GM12878 (cell line): ENCODE data around the gene LDLRAD3.

Source experiments
- CTCF ChIP-seq, 3 experiments: IDR thresholded peaks in 2 of 3; conservative IDR thresholded peaks in 1 of 3; 2 replicates each; pipeline ENCODE4 v1.5.1; 2011; ENCODE audit warnings: low read depth in 3 of 3, low read length in 3 of 3, mild to moderate bottlenecking in 3 of 3, control low read depth in 2 of 3, moderate library complexity in 2 of 3, inconsistent platforms in 1 of 3, mixed read lengths in 1 of 3; ENCODE audit not compliant: control insufficient read depth in 2 of 3, insufficient read depth in 1 of 3; ENCODE audit errors: extremely low read depth in 1 of 3
- E4F1 ChIP-seq: fragments of 450-650 bp; IDR thresholded peaks from 2 replicates; pipeline ENCODE4 v1.6.1; 2018; ENCODE audit warnings: borderline replicate concordance, mild to moderate bottlenecking; ENCODE audit not compliant: partially characterized antibody
- EP300 ChIP-seq, 2 experiments: fragments of 150-350 bp in 1 of 2; IDR thresholded peaks; 2 replicates each; pipeline ENCODE4 v1.6.1; 2011 to 2012; ENCODE audit warnings: low read depth in 2 of 2, low read length in 2 of 2, borderline replicate concordance in 1 of 2, improper control_type of control experiment in 1 of 2, inconsistent platforms in 1 of 2; ENCODE audit not compliant: control insufficient read depth in 1 of 2
- JUND ChIP-seq: IDR thresholded peaks from 2 replicates; pipeline ENCODE4 v1.6.1; 2012; ENCODE audit warnings: low read depth, mild to moderate bottlenecking, low read length, improper control_type of control experiment, moderate library complexity
- NR2C2 ChIP-seq: IDR thresholded peaks from 2 replicates; pipeline ENCODE4 v1.6.1; 2011; ENCODE audit warnings: borderline replicate concordance, low read depth; ENCODE audit not compliant: control insufficient read depth, insufficient read length
- NRF1 ChIP-seq: conservative IDR thresholded peaks from 2 replicates; pipeline ENCODE4 v1.6.1; 2011; ENCODE audit warnings: mild to moderate bottlenecking, low read depth, low read length, improper control_type of control experiment
- RCOR1 ChIP-seq: conservative IDR thresholded peaks from 2 replicates; pipeline ENCODE4 v1.6.1; 2012; ENCODE audit warnings: low read depth, low read length, improper control_type of control experiment
- SP1 ChIP-seq: IDR thresholded peaks from one replicate; pipeline ENCODE4 v1.6.1; 2011; ENCODE audit warnings: low read depth, low read length
- TAF1 ChIP-seq: IDR thresholded peaks from 2 replicates; pipeline ENCODE4 v1.6.1; 2011; ENCODE audit warnings: mild to moderate bottlenecking, low read depth, low read length, borderline replicate concordance
- ZNF207 ChIP-seq: fragments of 450-650 bp; IDR thresholded peaks from 2 replicates; pipeline ENCODE4 v1.6.1; 2014; ENCODE audit warnings: antibody characterized with exemption, mild to moderate bottlenecking, borderline replicate concordance

GRCh38 chr11:35976434-35976833, 32.6 kb downstream of the LDLRAD3 start:
- TF ChIP-seq JUND, result no peak
- no peak for TF ChIP-seq CTCF (IDR thresholded peaks at IDR 0.05 in 2 of 3, conservative IDR thresholded peaks at IDR 0.05 in 1 of 3; ENCODE audit: control insufficient read depth in 2 of 3, extremely low read depth in 1 of 3, insufficient read depth in 1 of 3, low read depth in 3 of 3, low read length in 3 of 3)
- no peak for TF ChIP-seq SP1
- TF ChIP-seq NR2C2, result no peak
- TF ChIP-seq E4F1, result no peak
- no peak for TF ChIP-seq RCOR1
- TF ChIP-seq EP300 (IDR thresholded peaks at IDR 0.05; ENCODE audit: borderline replicate concordance in 1 of 2, control insufficient read depth in 1 of 2, low read depth in 2 of 2, low read length in 2 of 2), result no peak
- TF ChIP-seq NRF1, result no peak
- no peak for TF ChIP-seq TAF1
- TF ChIP-seq ZNF207, result no peak
